Measurements from ENCODE around the gene C2orf15. TPM values are rescaled to one million over a fixed set of nuclear protein-coding genes. Genes with fewer than 3 reads are reported as not detected.

The C2orf15 gene
- total and polyA plus RNA-seq, 9 of the 15 experiments (the other 6 are each of a cell fraction or from before 2014, with no cell fraction given): 0.04 to 0.27 (median 0.15) TPM; not detected in 1

DNA sequence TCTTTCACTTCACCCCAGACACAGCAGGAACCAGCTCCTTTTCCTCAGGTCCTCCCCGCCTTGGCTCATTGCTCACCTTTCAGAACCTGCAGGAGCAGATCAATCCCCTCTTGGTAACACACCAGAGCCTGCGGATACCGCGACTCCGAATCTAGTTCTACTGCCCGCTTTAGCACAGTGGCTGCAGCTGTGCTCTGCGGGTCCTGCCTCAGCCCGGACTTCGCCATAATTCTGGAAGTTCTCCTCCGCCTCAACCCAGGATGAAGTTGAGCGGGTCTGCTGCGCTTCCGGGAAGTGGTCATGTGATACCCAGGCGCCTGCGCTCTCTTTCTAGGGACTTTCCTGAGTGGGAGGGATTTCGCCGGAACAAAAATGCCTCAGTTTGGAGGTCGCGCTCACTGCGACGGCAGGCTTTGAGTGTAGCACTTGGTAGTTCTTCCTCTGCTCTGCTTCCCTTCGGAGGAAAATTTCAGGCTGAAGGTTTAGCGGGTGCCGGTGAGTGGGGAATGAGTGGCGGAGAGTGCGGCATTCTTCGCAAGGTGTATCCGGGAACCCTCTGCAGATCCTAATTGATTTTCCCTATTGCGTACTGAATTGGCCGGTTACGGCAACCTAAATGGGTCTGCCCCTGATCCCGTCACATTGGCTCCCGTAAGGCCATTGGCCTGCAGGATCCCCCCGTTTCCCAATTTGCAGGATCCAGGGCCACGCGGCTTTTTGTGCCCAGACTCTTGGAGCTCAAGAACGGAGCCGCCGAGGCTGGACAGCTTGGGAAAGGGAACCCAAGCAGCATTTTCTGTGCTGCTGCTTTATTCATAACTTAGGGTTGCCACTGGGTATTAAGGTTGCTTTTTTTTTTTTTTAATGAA, 39.5 kb downstream of the C2orf15 start, which contains the start of the genes MITD1 and MRPL30 (continued):
- TF ChIP-seq KDM5B (IDR thresholded peaks at IDR 0.05; ENCODE audit: insufficient replicate concordance, low read depth, low read length) (peak; percentile 93), USF1 (CRISPR knock-in tag; IDR thresholded peaks at IDR 0.05) (peak; percentile 94), SRSF3 (IDR thresholded peaks at IDR 0.05; ENCODE audit: insufficient read depth, low read length) (no peak), PRPF4 (IDR thresholded peaks at IDR 0.05; ENCODE audit: insufficient read depth, low read depth, low read length, poor library complexity, severe bottlenecking) (no peak), ZNF282 (CRISPR knock-in tag; IDR thresholded peaks at IDR 0.05) (no peak), ZNF165 (CRISPR knock-in tag; IDR thresholded peaks at IDR 0.05; ENCODE audit: borderline replicate concordance) (no peak), HNRNPLL (IDR thresholded peaks at IDR 0.05; ENCODE audit: low read depth, low read length, poor library complexity, severe bottlenecking) (peak; percentile 60), TEAD2 (tag; IDR thresholded peaks at IDR 0.05) (no peak), ZBTB5 (IDR thresholded peaks at IDR 0.05) (no peak), ZKSCAN8 (CRISPR knock-in tag; IDR thresholded peaks at IDR 0.05) (peak; percentile 58; the same call in 1 of the 2 replicates), NCOA1 (IDR thresholded peaks at IDR 0.05; ENCODE audit: low read depth) (peak; percentile 99), ZNF384 (IDR thresholded peaks at IDR 0.05; ENCODE audit: low read depth, low read length) (peak; percentile 22; the same call in 1 of the 2 replicates), PATZ1 (CRISPR knock-in tag; IDR thresholded peaks at IDR 0.05; ENCODE audit: borderline replicate concordance) (no peak), KAT2B (IDR thresholded peaks at IDR 0.05; ENCODE audit: low read depth, low read length) (no peak), SNIP1 (IDR thresholded peaks at IDR 0.05; ENCODE audit: low read depth) (no peak), NR1H2 (CRISPR knock-in tag; IDR thresholded peaks at IDR 0.05) (no peak), FIP1L1 (IDR thresholded peaks at IDR 0.05; ENCODE audit: low read depth, low read length, poor library complexity, severe bottlenecking) (no peak), SREBF1 (IDR thresholded peaks at IDR 0.05; ENCODE audit: borderline replicate concordance, low read depth, low read length) (no peak), CREB1 (IDR thresholded peaks at IDR 0.05) (0 out of 2 replicates have a peak, but pooled peaks have one; percentile 28), CREB1 (CRISPR knock-in tag; IDR thresholded peaks at IDR 0.05) (peak; percentile 41), MEIS2 (IDR thresholded peaks at IDR 0.05; ENCODE audit: partially characterized antibody) (peak; percentile 21), SRSF7 (optimal IDR thresholded peaks at IDR 0.05; ENCODE audit: low read depth, low read length) (no peak)
